GM19240 (cell line): ENCODE data around the gene CTDNEP1.

ENCODE experiments used
- DNase-seq: peaks from one replicate; pipeline ENCODE4 v3.0.0; 2011; ENCODE audit warnings: low spot score; ENCODE audit not compliant: insufficient read length

CTDNEP1 gene

DNA sequence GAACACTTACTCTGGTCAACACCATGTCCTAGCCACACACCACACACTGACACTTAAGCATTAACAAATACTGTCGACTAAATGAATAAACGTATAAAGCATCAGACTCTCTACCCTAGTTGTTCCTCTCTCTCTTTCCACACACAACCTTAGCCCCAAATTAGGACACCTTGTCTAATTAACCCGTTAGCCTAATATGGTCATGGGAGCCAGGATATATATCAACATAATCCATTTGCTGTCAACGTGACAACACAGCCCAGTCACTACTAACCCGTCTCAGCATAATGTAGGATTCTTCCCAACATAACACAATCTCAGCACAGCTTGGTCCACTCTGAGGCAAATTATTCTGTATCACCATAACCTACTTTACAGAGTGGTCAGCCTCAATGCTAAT is 19.4 kb downstream of the CTDNEP1 start:
- DNase-seq = no peak

DNA sequence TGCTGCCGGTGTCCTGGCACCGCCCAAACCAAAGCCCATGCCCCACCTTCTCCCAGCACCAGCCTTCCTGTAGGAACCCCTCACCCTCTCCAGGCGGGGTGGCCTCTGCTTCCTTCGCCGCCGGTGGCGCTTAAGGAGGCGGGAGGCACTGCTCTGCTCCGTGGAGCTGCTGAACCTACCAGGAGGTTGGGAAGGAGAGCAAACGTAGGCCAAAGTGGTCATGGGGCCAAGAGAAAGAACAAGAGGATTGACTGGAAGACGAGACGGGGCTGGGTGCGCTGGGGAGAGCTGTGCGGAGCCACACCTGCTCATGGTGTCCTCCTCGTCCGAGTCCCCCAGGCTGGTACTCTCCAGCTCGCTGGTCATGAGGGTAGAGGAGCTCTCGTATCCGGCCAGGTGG is 22.0 kb downstream of the CTDNEP1 start:
- no peak for DNase-seq

DNA sequence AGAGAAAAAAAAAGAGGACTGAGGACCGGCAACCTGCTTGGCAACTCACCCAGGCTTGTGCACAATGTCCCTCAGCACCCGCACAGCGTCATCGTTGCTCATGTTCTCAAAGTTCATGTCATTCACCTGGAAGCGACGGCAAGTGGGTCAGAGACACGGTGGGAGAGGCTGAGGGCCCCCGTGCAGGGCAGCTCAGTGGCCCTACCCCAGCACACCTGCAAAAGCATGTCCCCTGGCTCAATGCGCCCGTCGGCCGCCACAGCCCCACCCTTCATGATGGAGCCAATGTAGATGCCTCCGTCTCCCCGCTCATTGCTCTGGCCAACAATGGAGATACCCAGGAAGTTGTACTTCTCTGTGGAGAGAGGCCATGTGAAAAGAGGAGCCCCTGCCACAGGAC is 22.6 kb downstream of the CTDNEP1 start:
- no peak for DNase-seq

- no peak for DNase-seq
These were observed 24.5 kb downstream of the CTDNEP1 start for GRCh38 chr17:7226721-7227710.

GRCh38 chr17:7225711-7226331 is 25.7 kb downstream of the CTDNEP1 start:
- no peak for DNase-seq

- no peak for DNase-seq
These were observed 26.8 kb downstream of the CTDNEP1 start for GRCh38 chr17:7224661-7225111.

- DNase-seq = no peak
These were observed 27.4 kb downstream of the CTDNEP1 start for GRCh38 chr17:7224110-7224509.

- DNase-seq = no peak
These were observed 28.2 kb downstream of the CTDNEP1 start for GRCh38 chr17:7223375-7223774.

GRCh38 chr17:7222972-7223292 is 28.6 kb downstream of the CTDNEP1 start:
- DNase-seq = no peak

- DNase-seq = no peak
These were observed 29.2 kb downstream of the CTDNEP1 start for GRCh38 chr17:7222093-7222971.

- no peak for DNase-seq
These were observed 30.0 kb downstream of the CTDNEP1 start for GRCh38 chr17:7221278-7222092.

GRCh38 chr17:7220593-7221277 is 30.8 kb downstream of the CTDNEP1 start:
- DNase-seq = peak; percentile 69

DNA sequence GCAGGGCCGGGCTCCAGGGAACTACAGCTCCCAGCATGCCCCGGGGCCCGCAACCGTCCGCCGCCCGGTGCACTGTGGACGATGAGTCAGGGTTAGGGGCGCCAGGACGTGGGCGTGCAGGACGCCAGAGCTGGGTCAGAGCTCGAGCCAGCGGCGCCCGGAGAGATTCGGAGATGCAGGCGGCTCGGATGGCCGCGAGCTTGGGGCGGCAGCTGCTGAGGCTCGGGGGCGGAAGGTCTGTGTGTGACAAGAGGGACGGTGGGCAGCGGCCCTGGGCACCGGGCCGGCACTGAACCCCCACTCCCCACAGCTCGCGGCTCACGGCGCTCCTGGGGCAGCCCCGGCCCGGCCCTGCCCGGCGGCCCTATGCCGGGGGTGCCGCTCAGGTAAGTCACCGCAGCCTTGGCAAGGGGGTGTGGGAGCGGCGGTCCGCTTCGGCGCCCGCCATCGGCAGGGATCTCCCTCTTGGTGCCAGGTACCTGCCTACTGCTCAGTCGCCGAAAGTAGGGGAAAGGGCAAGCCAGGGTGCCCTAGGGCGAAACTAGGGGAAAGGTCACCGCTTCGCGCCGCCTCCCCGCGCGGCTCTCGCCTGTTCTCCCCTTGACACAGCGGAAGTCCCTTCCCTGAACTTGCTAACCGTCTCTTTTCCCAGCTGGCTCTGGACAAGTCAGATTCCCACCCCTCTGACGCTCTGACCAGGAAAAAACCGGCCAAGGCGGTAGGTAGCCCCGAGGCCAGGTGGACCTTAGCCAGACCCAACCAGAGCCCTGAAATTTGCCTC is 31.5 kb downstream of the CTDNEP1 start, which contains the start of the genes ACADVL and DLG4:
ACADVL (plus strand) TSS at position 127 of the 781 bp plus-strand sequence; CDS start at position 174, 47 bp downstream.
DLG4 (minus strand) TSS at position 25 of the 781 bp plus-strand sequence.
- peak; percentile 82 for DNase-seq

GRCh38 chr17:7219229-7219811 is 32.2 kb downstream of the CTDNEP1 start:
- no peak for DNase-seq

DNA sequence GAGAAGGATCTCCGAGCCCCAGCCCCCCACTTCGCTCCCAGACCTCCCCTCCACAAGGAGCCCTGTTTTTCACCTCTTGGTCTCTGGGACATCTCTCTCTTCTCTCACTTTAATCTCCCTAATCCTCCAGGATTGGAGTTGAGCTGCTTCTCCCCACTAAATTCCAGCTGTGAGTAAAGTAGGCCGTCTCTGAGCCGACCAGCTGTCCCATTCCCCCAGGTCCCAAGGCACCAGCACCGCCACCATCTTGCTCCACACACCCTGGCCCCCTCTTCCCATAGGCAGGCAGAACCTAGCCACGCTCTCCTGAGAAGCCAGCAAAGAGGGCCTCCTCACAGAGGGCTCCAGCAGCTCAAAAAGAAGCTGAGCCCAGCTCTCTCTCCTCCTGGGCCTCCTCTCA is 32.8 kb downstream of the CTDNEP1 start:
- DNase-seq = no peak

DNA sequence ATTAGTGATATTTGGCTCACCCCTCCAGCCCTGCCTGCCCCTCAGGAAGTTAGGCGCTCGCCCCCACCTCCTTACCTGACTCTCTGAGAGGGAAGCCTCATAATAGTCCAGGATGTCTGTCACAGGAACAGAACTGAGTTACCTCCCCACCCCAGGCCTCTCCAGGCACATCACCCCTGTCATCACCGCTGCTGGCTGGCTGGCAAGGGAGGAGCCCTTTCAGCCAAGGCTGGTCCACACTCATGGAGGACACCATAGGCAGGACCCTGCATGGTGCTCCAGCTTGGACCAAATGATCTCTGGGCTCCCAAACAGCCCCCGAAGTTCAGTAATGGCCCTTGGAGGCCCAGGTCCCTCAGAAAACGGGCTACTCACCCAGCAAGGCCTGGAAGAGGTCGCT is 33.4 kb downstream of the CTDNEP1 start:
- DNase-seq = no peak

GRCh38 chr17:7217113-7217987 is 34.2 kb downstream of the CTDNEP1 start:
- no peak for DNase-seq
